ENCODE data around the gene FSTL3.
"Not testable (repeated sequence)": the region's sequence is repeated elsewhere in the genome, so short reads cannot be mapped to it uniquely, and the experiment has no call there.

FSTL3 gene

GRCh38 chr19:676339-677105 is at the start of gene FSTL3:
Gene FSTL3 (plus strand): TSS chr19:676392. CDS start chr19:676424, 32 bp downstream.
- DNase-seq = no peak

- not testable (repeated sequence) for DNase-seq
These were observed 49.6 kb upstream of the FSTL3 start for GRCh38 chr19:626566-626965.

- peak; percentile 74 for DNase-seq
These were observed 48.0 kb upstream of the FSTL3 start for GRCh38 chr19:628168-628567.

GRCh38 chr19:629515-629914 is 46.7 kb upstream of the FSTL3 start:
- not testable (repeated sequence) for DNase-seq

GRCh38 chr19:629961-630714 is 46.1 kb upstream of the FSTL3 start:
- no peak for DNase-seq

GRCh38 chr19:632579-633067 is 43.6 kb upstream of the FSTL3 start:
- DNase-seq = peak; percentile 81

GRCh38 chr19:633068-633785 is 43.0 kb upstream of the FSTL3 start, which contains the start of gene POLRMT:
Gene POLRMT (minus strand): TSS chr19:633537. CDS start chr19:633512, 25 bp downstream.
- peak; percentile 98 for DNase-seq

- no peak for DNase-seq
These were observed 42.2 kb upstream of the FSTL3 start for GRCh38 chr19:633786-634639.

- no peak for DNase-seq
These were observed 41.1 kb upstream of the FSTL3 start for GRCh38 chr19:634975-635652.

- DNase-seq = no peak
These were observed 37.3 kb upstream of the FSTL3 start for GRCh38 chr19:638906-639252.

- peak; percentile 99 for DNase-seq
These were observed 36.7 kb upstream of the FSTL3 start, which contains the start of gene FGF22 for GRCh38 chr19:639253-640160. Gene FGF22 (plus strand): TSS chr19:639879. CDS start chr19:639926, 47 bp downstream.

GRCh38 chr19:640161-640558 is 36.0 kb upstream of the FSTL3 start:
- DNase-seq = no peak

- DNase-seq = no peak
These were observed 35.5 kb upstream of the FSTL3 start for GRCh38 chr19:640606-641189.

GRCh38 chr19:641702-642101 is 34.5 kb upstream of the FSTL3 start:
- no peak for DNase-seq

- DNase-seq = no peak
These were observed 33.1 kb upstream of the FSTL3 start for GRCh38 chr19:642767-643727.

- no peak for DNase-seq
These were observed 32.5 kb upstream of the FSTL3 start for GRCh38 chr19:643736-644135.

- no peak for DNase-seq
These were observed 31.8 kb upstream of the FSTL3 start for GRCh38 chr19:644363-644762.

- no peak for DNase-seq
These were observed 31.4 kb upstream of the FSTL3 start for GRCh38 chr19:644789-645188.

All from activated effector memory CD4-positive, alpha-beta T cell treated with anti-CD3 and anti-CD28 coated beads, Interleukin-2, amount 50 U/mL, for 16 hours (primary cell).